OCI-LY7 (cell line): ENCODE results near the gene CD248. TPM values are rescaled to one million over a fixed set of nuclear protein-coding genes. Genes with fewer than 3 reads are reported as not detected.

Experiments used
- BruUV-seq: library from RNA; stranded (reverse); fragments of 400-500 nt; replicated peaks from 2 replicates; lab custom pipeline; 2021; lab: Mats Ljungman, UMichigan
- CTCF ChIA-PET: fragments of 300-600 bp; sonication (Branson Sonifier 250); formaldehyde crosslinking; loops from one replicate; lab custom pipeline; 2022; ENCODE audit warnings: antibody characterized with exemption; ENCODE audit not compliant: unreplicated experiment; lab: Charles Lee
- POLR2A ChIA-PET: fragments of 300-600 bp; sonication (Branson Sonifier 250); formaldehyde crosslinking; loops from one replicate; lab custom pipeline; 2022; ENCODE audit warnings: antibody characterized with exemption; lab: Charles Lee
- DNase-seq: peaks from one replicate; pipeline ENCODE4 v3.0.0-alpha.2; 2015; ENCODE audit warnings: low spot score
- H2AFZ ChIP-seq: fragments of 200-600 bp; sonication (generic), shearing (Covaris generic); 2 replicates; pipeline ENCODE4 v1.6.1; 2014; ENCODE audit warnings: mild to moderate bottlenecking, antibody characterized with exemption, low read length, moderate library complexity
- H3K27ac ChIP-seq: fragments of 200-600 bp; sonication (generic); 2 replicates; pipeline ENCODE4 v1.5.1; 2014; ENCODE audit warnings: mixed run types, low read depth, mild to moderate bottlenecking, moderate library complexity, low read length, inconsistent platforms; ENCODE audit not compliant: poor library complexity, severe bottlenecking
- H3K36me3 ChIP-seq: fragments of 200-600 bp; sonication (generic); 2 replicates; pipeline ENCODE4 v1.6.1; 2014; ENCODE audit warnings: mild to moderate bottlenecking, antibody characterized with exemption, low read length, moderate library complexity, mixed read lengths; ENCODE audit not compliant: insufficient read depth
- H3K4me1 ChIP-seq: fragments of 200-600 bp; sonication (generic); 2 replicates; pipeline ENCODE4 v1.5.1; 2014; ENCODE audit warnings: mild to moderate bottlenecking, low read length; ENCODE audit not compliant: insufficient read depth, poor library complexity, severe bottlenecking
- H3K4me2 ChIP-seq: fragments of 200-600 bp; sonication (generic); 2 replicates; pipeline ENCODE4 v1.6.1; 2014; ENCODE audit warnings: mild to moderate bottlenecking, low read length
- H3K4me3 ChIP-seq: fragments of 200-600 bp; sonication (generic); 2 replicates; pipeline ENCODE4 v1.5.1; 2014; ENCODE audit warnings: mild to moderate bottlenecking, low read depth, low read length; ENCODE audit not compliant: poor library complexity, severe bottlenecking
- H3K79me2 ChIP-seq: fragments of 200-600 bp; sonication (generic); 2 replicates; pipeline ENCODE4 v1.6.1; 2016; ENCODE audit warnings: low read depth, mild to moderate bottlenecking, low read length, moderate library complexity, mixed read lengths; ENCODE audit not compliant: insufficient read depth
- H3K9me2 ChIP-seq: fragments of 200-600 bp; sonication (generic); 2 replicates; pipeline ENCODE4 v1.6.1; 2016; ENCODE audit warnings: mild to moderate bottlenecking, low read length, mixed read lengths; ENCODE audit not compliant: insufficient read depth
- H3K9me3 ChIP-seq: fragments of 200-600 bp; sonication (generic); 2 replicates; pipeline ENCODE4 v1.6.1; 2014; ENCODE audit warnings: mild to moderate bottlenecking, mixed run types, low read length, mixed read lengths
- H4K20me1 ChIP-seq: fragments of 200-600 bp; sonication (generic); 2 replicates; pipeline ENCODE4 v1.6.1; 2014; ENCODE audit warnings: mild to moderate bottlenecking, antibody characterized with exemption, low read length, moderate library complexity, mixed read lengths; ENCODE audit not compliant: insufficient read depth
- EZH2phosphoT487 ChIP-seq: fragments of 200-600 bp; sonication (generic); IDR thresholded peaks from 2 replicates; pipeline ENCODE4 v1.6.1; 2018; ENCODE audit warnings: low read depth, borderline replicate concordance, mild to moderate bottlenecking, mixed run types, antibody characterized with exemption, low read length, moderate library complexity, mixed read lengths
- intact Hi-C: fragments of 100-400 bp; cut with micrococcal nuclease; formaldehyde crosslinking; loops from one replicate; pipeline ENCODE4 v1.10.0; 2022; ENCODE audit not compliant: unreplicated experiment
- total RNA-seq, 2 experiments: library from RNA; depleted of rRNA in 1 of 2; stranded (reverse); fragments of >200 nt in 1 of 2; shearing (Covaris generic) in 1 of 2; gene quantifications; 2 replicates each; pipeline ENCODE4 v1.2.3, GENCODE V29; 2014 to 2022
- TF ChIP-seq, protein P1 (sequence below): fragments of 200-600 bp; sonication (generic); conservative IDR thresholded peaks from 2 replicates; pipeline ENCODE4 v1.5.1; 2014; ENCODE audit warnings: mild to moderate bottlenecking, antibody characterized with exemption, low read length, moderate library complexity, mixed read lengths

Gene CD248
- total RNA-seq, 2 experiments from 2014 or later: 0.46 TPM; not detected in 1

DNA sequence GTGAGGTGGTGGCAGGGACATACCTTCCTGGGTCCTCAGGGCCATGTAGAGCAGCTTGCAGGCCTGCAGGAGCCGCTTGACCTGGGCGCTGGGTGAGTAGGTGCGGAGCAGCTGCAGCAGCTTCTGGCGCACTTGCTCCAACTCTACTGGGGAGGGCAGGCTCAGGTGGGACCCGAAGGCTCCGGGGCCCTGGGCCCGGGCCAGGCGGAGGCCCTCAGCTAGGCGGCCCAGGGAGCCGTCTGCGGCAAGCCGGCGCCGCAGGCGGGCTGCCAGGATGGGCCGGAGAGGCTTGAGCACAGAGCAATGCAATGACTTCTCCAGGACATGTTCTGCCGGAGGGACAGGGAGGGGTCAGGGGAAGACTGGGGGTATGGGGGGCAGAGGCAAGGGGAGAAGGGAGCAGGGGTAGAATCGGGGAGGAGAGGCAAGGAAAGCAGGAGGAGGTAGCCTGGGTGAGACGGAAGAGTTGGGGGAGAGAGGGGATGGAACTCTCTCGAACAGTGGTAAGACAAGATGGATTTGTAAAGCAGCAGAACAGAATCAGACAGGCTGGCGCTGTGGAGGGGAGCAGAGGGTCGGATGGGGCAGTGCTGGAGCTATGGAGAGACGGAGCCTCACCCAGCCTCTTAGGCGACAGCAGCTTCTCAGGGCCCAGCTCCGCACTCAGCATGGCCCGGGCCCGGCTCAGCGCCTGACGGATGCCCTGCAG, 17.2 kb upstream of the CD248 start:
- ChIA-PET CTCF (interaction anchor here (1.4 kb wide), 1 partner anchor 23 kb away, joined by 4 read pairs; no protein-coding TSS in a partner anchor), POLR2A (interaction anchor here (0.5 kb wide), 1 partner anchor 696 kb away, joined by 3 read pairs; the partner anchor contains the start of gene SIPA1)
- Histone ChIP-seq H3K36me3 (peaks cover 25% of the 10 kb centered on the region), H4K20me1 (no peaks in the 10 kb centered on the region), H3K27ac (no peak overlapping the region), H3K4me3 (no peak overlapping the region), H3K79me2 (no peaks in the 10 kb centered on the region), H3K9me2 (no peaks in the 10 kb centered on the region), H3K4me1 (peaks cover 15% of the 10 kb centered on the region), H3K4me2 (no peak overlapping the region), H3K9me3 (no peaks in the 10 kb centered on the region), H2AFZ (no peak overlapping the region)
- TF ChIP-seq EZH2phosphoT487: no peak
- BruUV-seq: no TSS peak
- intact Hi-C loops: no loop called here
- no peak for DNase-seq

DNA sequence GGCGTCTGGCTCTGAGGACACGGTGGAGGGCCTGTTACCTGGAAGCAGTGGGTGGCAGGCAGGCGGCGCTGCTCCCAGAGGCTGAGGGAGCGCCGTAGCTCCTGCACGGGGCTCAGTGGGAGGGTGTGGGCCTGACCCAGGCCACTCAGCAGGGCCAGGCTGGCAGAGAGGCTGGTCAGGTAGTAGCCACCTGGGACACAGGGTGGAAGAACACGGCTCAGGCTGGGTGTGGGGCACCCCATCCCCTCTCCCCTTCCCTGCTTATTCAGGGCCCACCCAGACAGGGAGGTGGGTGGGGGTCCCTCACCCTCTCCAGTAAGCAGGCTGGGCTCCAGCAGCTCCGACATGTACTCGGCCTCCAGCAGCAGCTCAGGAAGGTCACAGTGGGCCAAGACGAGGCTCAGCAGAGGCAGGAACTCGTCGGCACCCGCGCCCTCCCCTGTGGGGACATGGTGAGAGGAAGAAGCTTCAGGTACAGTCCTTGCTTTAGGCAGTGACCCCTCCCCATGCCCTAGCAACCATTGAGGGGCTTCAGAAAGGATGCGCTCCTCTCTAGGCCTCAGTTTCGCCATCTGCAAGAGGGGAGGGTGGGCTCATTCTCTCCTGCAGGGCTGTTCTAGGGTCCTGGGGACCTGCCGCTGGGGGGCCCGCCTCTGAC, 16.5 kb upstream of the CD248 start:
- Histone ChIP-seq H3K9me2 (no peaks in the 10 kb centered on the region), H3K27ac (no peak overlapping the region), H3K9me3 (no peaks in the 10 kb centered on the region), H2AFZ (no peak overlapping the region), H3K4me1 (peaks cover 22% of the 10 kb centered on the region), H3K4me2 (no peak overlapping the region), H3K79me2 (no peaks in the 10 kb centered on the region), H4K20me1 (no peaks in the 10 kb centered on the region), H3K4me3 (no peak overlapping the region), H3K36me3 (peaks cover 18% of the 10 kb centered on the region)
- POLR2A ChIA-PET: interaction anchor here (0.5 kb wide), 1 partner anchor 696 kb away, joined by 3 read pairs; the partner anchor contains the start of gene SIPA1
- intact Hi-C loops: no loop called here
- BruUV-seq: no TSS peak
- no peak for DNase-seq
- TF ChIP-seq EZH2phosphoT487: no peak
- TF ChIP-seq, protein P1, sequence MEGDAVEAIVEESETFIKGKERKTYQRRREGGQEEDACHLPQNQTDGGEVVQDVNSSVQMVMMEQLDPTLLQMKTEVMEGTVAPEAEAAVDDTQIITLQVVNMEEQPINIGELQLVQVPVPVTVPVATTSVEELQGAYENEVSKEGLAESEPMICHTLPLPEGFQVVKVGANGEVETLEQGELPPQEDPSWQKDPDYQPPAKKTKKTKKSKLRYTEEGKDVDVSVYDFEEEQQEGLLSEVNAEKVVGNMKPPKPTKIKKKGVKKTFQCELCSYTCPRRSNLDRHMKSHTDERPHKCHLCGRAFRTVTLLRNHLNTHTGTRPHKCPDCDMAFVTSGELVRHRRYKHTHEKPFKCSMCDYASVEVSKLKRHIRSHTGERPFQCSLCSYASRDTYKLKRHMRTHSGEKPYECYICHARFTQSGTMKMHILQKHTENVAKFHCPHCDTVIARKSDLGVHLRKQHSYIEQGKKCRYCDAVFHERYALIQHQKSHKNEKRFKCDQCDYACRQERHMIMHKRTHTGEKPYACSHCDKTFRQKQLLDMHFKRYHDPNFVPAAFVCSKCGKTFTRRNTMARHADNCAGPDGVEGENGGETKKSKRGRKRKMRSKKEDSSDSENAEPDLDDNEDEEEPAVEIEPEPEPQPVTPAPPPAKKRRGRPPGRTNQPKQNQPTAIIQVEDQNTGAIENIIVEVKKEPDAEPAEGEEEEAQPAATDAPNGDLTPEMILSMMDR: no peak
- CTCF ChIA-PET: no interaction called here

DNA sequence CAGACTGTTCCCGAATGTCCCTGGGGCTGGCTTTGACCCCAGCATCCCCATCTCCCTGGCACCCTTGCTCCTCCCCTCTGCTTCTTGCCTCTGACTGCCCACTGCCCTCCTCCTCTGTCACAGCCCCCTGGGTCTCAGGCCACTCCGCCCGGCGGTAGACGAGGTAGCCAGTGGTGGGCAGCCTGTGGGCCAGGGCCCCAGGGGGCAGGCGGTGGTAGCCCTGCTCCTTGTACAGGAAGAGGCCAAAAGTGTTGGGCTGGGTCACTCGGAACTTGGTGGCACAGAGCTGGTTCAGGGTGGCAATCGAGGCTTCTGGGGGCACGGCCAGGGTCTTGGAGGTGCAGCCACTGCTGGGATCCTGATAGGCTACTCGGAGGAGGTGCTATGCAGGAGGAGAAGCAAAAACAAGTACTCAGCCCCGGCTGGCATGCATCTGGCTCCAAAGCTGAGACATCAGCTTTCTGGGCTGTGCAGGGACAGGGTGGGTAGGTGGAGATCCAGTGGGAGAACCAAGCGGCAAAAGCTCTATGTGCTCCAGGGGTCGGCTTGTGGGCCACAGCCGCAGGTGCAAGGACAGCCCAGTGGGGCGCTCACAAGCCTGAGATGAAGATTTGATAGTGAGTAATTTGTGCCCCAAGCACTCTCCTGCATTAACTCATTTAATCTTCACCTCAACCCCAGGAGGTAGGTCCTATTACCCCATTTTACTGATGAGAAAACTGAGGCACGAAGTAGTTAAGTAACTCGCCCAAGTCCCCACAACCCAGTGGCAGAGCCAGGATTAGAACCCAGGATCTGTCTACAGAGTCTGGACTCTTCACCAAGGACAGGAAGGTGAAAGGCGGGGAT, 15.8 kb upstream of the CD248 start:
- Histone ChIP-seq H3K9me2 (no peaks in the 10 kb centered on the region), H3K4me3 (no peak overlapping the region), H3K9me3 (no peaks in the 10 kb centered on the region), H3K27ac (no peak overlapping the region), H3K79me2 (no peaks in the 10 kb centered on the region), H4K20me1 (no peaks in the 10 kb centered on the region), H3K4me2 (no peak overlapping the region), H3K4me1 (peaks cover 30% of the 10 kb centered on the region), H3K36me3 (peaks cover 11% of the 10 kb centered on the region), H2AFZ (no peak overlapping the region)
- POLR2A ChIA-PET: interaction anchor here (1.2 kb wide), 1 partner anchor 20 kb away, joined by 4 read pairs; no protein-coding TSS in a partner anchor
- CTCF ChIA-PET: no interaction called here
- TF ChIP-seq, protein P1: no peak
- TF ChIP-seq EZH2phosphoT487: no peak
- BruUV-seq: no TSS peak
- intact Hi-C loops: no loop called here
- DNase-seq: no peak
